GM21619 (cell line): ENCODE measurements around the gene TMEM248.
"Not testable (repeated sequence)": the region's sequence is repeated elsewhere in the genome, so short reads cannot be mapped to it uniquely, and the experiment has no call there.

Experiments
- ATAC-seq: cut with Tn5 transposase; IDR thresholded peaks from one replicate; pipeline ENCODE4 v1.9.1; 2021; ENCODE audit not compliant: unreplicated experiment

Gene TMEM248, protein sequence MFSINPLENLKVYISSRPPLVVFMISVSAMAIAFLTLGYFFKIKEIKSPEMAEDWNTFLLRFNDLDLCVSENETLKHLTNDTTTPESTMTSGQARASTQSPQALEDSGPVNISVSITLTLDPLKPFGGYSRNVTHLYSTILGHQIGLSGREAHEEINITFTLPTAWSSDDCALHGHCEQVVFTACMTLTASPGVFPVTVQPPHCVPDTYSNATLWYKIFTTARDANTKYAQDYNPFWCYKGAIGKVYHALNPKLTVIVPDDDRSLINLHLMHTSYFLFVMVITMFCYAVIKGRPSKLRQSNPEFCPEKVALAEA

DNA sequence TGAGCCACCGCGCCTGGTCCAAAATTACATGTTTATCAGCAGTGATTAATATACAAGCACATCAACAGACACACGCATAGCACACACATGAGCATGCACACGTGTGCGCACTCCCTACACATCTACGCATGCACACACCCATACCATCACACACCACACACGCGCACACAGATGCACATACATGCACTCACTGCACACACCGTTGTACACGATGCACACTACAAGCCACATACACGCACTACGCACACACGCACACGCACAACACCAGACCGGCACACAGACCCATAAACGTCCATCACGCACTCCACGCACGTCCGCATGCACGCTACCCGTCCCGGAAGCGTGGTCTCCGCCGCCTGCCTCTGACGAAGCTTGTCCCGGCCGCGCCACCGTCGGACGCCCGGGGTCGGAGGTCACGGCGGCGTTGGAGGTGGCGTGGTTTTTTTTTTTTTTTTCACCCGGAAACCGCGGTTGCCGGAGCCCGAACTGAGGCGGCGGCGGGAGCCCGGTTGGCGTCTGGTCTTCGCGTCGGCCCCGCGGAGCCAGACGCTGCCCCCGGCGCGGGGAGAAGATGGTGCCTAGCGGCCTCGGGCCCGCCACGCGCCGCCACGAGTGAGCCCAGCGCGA is at the start of gene TMEM248:
TSS of gene TMEM248 (plus strand) at position 457 of the 627 bp plus-strand sequence. CDS start 20,641 bp downstream, outside the sequence.
- peak; percentile 85 for ATAC-seq

DNA sequence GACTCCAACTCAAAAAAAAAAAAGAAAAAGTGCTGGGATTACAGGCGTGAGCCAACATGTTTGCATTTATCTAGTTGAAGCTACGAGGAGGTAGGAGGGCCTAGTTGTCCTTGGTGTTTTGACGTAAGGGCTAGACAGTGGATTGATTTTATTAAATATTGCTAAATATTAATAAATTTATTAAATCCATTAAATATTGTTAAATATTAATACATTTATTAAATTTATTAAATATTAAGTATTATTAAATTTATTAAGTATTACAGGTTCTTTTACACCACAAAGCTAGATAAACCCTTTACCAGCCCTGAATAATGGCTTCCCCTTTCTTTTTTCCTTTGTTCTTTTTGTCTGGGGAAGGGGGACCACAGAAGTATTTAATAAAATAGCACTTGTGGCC is 47.5 kb upstream of the TMEM248 start:
- ATAC-seq, result no peak

DNA sequence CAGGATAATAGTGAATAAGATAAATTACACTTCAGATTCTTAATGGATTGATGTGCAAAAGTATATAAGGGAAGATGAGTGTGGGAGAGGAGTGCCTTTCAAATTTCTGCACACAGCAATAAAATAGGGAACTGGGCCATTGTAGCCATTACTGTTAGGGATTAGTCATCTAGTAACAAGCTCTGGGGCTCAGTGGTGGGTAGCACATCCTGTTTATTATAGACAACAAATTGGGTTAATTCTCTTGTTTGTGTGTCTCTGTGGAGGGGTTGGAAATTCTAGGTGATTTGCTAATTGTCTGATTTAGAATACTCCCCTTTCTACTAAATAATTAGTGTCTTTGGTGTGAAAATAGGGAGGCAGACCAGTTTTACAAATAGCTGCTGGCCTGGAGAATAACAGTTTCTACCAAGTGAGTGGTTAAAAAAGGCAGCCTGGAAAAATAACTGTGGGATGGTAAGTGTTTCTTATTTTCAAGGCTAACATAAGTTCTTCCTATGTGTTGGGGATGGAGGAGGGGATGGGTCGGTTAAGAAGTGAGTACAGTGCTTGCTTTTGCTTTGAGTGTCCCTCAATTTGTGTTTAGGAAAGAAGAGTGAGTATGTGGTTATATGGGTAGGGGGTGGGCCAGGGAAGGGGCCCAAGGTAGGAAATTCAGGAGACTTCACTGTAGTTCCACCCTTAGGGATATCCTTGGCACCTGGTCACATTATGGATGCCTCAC is 43.3 kb upstream of the TMEM248 start:
- ATAC-seq, result peak; percentile 97

DNA sequence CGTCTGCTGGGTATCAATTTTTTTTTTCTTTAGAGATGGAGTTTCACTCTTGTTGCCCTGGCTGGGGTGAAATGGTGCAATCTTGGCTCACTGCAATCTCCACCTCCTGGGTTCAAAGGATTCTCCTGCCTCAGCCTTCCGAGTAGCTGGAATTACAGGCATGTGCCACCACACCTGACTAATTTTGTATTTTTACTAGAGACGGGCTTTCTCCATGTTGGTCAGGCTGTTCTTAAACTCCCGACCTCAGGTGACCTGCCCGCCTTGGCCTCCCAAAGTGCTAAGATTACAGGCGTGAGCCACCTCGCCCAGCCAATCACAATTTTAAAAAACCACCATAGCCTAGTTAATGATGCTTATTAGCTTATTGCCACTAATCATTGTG is 42.7 kb upstream of the TMEM248 start:
- not testable (repeated sequence) for ATAC-seq

DNA sequence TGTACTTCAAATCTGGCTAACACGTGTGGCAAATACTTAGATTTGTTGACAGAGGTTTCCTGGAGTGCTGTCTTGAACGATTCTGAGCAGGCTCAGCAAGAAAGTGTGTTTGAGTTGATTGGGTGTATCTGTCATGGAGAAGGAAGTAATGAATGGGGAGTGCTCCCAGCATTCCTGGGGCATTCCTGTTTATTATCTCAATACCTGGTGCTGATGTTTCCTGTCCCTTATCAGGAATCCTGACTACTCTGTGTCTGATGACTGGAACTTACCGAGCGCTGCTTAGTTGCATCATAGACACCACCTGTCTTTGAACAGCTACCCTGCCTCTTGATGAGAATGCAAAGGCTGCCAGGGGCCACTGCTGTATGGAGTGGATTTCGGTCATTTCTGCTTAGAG is 41.0 kb upstream of the TMEM248 start:
- ATAC-seq, result no peak

DNA sequence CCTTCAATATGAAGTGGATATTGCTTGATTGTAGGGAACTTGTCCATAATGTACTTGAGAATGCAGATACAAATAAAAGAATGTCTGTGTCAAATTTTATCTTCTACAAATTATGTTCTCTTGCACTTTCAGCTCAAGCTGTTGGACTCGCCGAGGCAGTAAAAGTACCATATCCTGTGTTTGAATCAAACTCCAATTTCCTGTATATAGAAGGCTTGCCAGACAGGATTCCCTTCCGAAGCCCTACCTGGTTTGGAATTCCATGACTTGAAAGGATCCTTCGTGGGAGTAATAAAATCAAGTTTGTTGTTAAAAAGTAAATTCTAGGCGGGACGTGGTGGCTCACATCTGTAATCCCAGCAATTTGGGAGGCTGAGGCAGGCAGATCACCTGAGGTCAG is 40.4 kb upstream of the TMEM248 start:
- not testable (repeated sequence) for ATAC-seq

DNA sequence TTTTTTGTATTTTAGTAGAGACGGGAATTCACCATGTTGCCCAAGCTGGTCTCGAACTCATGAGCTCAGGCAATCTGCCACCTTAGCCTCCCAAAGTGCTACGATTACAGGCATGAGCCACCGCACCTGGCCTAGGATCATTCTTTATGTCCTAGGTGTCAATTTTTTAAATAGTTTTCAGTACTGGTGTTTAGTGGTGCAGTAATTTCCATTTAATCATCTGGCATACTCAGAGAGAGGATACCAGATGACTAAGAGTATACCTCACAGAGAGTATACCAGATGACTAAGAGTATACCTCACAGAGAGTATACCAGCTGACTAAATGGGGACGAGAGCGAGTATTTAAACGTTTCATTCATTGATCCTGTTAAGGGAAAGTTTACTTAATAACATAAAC is 37.3 kb upstream of the TMEM248 start:
- ATAC-seq, result no peak

DNA sequence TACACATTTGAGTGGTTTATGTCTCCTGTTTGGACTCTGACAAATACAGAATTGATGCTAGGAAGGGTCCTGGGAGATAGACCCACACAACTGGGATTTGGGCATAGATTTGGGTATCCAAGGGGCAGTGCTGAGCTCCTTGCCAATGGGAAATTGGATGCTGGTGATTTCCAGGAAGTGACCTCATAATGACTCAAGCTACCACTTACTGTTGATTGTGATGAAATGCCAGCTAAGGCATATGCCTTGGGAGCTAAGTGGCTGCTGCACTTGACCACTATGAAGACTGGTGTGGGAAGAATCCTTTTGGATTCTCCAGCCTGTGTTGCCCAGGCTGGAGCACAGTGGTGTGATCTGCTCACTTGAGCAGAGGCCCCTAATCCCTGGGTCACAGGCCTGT is 36.5 kb upstream of the TMEM248 start:
- ATAC-seq, result not testable (repeated sequence)

DNA sequence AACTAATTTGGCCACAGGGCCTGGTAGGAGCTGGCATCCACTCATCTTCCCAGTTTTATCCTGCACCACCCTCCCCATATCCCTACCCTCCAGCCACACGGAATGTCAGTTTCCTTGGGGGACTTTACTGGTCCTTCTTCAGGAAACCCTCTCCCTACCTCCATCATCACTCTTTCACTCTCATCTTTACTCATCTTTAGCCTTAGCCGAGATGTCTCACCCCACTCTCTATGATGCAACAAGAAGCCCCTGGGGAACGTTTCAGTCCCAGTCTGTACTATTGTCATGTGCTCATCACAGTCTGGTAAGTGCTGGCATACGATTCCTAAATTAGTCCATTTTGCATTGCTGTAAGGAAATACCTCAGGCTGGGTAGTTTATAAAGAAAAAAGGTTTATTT is 34.9 kb upstream of the TMEM248 start:
- ATAC-seq, result peak; percentile 78

DNA sequence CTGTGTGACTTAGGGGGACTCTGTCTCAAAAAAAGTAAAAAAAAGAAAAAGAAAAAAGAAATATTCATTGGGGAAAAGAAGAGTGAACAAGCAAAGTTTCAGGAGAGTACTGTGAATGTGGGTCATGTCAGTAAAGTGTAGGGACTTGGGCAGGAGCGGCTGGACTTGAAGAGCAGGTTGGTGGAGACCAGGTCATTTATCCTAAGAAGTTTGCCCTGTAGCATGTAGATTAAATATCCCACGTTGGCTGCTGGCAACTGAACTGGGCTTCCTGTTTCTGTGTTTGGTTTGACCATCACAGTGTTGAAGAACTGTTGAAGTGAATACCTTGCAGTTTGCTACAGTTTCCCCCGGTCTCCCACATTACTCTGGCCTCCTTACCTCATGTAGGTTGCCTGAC is 32.8 kb upstream of the TMEM248 start:
- ATAC-seq, result not testable (repeated sequence)

DNA sequence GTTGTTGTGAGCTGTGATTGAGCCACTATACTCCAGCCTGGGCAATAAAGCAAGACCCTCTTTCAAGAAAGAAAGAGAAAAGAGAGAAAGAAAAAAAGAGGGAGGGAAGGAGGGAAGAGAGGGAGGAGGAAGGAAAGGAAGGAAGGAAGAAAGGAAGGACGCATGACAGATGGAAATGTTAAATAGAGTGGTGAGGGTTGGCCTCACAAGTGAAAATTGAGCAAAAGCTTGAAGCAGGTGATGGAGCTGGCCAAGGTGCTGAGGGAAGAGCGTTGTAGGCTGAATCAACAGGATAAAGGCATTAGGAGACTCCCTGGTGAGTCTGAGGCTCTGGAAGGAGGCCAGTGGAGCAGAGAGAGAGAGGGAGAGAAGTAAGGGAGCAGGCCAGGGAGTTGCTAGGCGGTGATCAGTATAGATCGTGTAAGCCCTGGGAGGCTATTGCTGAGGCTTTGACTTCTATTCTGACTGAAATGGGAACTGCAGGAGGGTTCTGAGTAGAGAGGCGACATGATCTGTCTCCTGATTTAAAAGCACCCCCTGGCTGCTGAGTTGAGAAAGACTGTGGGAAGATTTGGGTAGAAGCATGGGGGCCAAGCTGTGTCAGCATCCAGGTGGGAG is 26.5 kb upstream of the TMEM248 start:
- ATAC-seq, result no peak

DNA sequence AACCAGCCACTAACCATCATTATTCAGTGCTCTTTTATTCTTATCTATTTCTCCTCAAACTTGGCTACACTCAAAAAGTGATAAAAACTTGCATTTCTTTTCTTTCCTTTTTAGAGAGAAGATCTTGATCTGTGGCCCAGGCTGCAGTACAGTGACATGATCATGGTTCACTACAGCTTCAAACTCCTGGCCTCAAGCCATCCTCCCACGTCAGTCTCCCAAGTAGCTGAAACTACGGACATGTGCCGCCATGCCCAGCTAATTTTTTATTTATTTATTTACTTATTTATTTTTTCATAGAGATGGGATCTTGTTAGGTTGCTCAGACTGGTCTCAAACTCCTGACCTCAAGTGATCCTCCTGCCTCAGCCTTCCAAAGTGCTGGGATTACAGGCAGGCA is 24.6 kb upstream of the TMEM248 start:
- no peak for ATAC-seq

DNA sequence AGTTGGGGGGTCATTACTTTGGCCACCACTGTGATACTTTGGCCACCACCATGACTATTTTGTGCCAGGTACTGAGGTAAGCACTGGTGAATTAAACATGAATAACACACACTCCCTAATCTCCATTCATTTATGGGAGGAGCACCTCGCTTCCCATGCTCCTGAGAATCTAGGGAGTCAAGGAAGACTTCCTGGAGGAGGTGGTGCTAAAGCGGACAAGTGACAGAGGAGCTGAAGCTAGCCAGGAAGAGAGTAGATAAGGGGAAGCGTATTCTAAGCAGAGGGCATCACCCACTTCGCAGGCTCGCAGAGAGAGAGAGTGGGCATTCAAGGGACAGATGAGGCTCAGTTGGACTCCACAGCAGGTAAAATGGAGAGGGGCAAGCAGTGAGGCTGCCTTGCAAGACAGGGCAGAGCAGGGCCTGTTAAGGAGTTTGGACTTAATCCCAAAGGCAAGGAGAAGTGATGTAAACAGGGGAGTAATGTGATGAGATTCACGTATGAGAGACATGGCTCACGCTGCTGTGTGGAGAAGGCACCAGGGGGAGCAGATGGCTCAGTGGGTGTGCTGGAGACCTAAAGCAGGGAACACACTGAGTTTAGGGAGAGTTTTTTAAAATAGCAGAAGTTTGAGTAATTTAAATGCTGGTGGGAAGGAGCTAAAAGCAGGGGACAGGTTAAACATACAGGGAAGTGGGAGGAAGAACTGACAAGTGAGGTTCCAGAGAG is 21.3 kb upstream of the TMEM248 start:
- no peak for ATAC-seq

DNA sequence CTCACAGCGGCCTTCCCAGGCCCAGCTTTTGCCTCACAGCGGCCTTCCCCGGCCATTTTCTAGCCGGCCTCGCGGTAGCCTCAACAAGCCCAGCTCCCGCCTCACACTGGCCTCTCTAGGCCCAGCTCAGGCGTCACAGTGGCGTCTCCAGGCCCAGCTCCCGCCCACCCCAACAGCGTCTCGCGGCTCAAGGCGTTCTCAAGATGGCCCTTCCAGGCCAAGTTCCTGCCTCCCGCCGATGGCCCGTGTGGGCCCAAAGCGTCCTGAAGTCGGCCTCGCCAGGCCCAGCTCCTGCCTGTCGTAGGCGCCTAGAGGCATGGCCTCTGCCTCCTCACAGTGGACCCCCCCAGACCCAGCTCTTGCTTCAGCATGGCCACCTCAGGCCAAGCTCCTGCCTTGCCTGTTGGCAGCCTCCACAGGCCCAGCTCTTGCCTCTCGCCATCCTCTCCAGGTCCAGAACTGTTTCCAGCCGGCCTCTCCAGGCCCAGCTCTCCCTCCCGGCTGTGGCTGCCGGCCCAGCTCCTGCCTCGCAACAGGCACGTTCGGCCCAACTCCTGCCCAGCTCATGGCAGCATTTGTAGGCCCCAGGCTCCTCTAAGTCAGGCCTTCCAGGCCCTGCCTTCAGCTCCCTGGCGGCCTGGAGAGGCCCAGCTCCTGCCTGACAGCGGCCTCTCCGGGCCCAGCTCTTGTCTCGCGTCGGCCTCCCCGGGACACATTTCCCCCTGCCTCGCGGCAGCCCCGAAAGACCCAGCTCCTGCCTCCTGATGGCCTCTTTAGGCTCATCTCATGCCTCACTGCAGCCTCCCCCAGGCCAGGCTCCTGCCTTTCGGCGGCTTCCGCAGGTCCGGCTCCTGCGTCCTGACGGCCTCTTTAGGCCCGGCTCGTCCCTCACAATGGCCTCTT is 18.8 kb upstream of the TMEM248 start:
- ATAC-seq, result no peak

DNA sequence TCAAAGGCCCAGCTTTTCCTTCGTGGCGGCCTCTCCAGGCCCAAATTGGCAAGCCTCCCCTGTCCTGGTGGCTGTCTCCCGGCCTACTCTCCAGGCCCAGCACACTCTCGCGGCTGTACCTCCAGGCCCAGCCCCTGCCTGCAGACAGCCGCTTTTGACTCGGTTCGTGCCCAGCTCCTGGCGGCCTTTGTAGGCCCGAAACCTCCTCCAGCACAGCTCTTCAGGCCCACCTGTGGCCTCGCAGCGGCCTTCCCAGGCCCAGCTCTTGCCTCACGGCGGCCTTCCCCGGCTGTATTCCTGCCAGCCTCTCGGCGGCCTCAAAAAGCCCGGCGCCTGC is 18.2 kb upstream of the TMEM248 start:
- no peak for ATAC-seq

DNA sequence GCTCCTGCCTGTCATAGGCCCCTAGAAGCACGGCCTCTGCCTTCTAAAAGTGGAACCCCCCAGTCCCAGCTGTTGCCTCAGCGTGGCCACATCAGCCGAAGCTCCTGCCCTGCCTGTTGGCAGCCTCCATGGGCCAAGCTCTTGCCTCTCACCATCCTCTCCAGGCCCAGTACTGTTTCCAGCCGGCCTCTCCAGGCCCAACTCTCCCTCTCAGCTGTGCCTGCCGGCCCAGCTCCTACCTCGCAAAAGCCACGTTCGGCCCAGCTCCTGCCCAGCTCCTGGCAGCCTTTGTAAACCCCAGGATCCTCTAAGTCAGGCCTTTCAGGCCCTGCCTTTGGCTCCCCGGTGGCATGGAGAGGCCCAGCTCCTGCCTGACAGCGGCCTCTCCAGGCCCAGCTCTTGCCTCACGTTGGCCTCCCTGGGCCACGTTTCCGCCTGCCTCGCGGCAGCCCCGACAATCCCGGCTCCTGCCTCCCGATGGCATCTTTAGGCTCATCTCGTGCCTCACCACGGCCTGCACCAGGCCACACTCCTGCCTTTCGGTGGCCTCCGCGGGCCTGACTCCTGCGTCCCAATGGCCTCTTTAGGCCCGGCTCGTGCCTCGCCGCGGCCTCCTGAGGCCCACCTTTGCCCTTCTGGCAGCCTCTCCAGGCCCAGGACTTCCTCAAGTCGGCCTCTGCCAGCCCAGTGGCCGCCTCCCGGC is 17.5 kb upstream of the TMEM248 start:
- ATAC-seq, result no peak

DNA sequence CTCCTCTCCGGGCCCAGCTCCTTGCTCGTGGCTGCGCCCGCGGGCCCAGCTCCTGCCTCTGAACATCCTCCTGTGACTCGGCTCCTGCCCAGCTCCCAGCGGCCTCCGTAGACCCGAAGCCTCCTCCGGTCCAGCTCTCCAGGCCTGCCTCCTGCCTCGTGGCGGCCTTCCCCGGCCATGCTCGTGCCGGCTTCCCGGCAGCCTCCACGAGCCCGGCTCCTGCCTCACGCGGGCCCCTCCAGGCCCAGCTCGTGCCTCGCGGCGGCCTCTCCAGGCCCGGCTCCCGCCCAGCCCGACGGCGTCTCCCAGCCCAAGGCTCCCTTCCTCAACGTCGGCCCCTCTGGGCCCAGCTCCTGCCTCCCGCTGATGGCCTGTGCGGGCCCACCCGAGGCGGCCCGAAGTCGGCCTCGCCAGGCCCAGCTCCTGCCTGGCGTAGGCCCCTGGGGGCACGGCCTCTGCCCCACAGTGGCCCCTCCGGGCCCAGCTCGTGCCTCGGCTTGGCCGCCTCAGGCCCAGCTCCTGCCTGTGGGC is 16.9 kb upstream of the TMEM248 start:
- no peak for ATAC-seq

DNA sequence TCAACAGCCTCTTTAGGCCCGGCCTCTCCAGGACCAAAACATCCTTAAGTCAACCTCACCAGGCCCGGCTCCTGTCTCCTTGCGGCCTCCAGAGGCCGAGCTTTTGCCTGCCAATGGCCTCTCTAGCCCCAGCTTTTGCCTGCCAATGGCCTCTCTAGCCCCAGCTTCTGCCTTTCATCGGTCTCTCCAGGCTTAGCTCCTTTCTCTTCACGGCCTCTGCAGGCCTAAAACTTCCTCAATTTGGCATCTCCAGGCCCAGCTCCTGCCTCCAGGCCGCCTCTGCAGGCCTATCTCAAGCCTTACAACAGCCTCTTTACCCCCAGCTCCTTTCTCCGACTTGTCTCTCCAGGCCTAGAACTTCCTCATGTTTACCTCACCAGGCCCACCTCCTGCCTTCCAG is 15.7 kb upstream of the TMEM248 start:
- no peak for ATAC-seq

DNA sequence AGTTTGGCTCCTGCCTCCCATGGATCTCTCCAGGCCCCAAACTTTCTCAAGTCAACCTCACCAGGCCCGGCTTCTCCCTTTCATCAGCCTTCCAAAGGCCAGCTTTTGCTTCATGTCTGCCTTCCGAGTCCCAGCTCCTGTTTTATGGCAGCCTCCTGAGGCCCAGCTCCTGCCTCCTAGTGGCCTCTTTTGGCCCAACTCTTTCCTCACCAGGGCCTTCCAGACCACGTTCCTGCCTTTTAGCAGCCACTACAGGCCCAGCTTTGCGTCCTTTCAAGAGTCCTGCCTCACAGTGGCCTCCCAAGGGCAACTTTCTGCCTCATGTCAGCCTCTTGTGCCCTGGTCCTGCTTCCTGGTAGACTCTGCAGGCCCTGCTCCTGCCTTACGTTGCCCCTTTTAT is 15.3 kb upstream of the TMEM248 start:
- no peak for ATAC-seq
